Neural progenitor cell (in vitro differentiated cells): ENCODE results near the gene PAQR5. TPM values are rescaled to one million over a fixed set of nuclear protein-coding genes. Genes with fewer than 3 reads are reported as not detected.

Source experiments
- DNase-seq: peaks from one replicate; pipeline ENCODE4 v3.0.0-alpha.2; 2016; ENCODE audit warnings: low spot score
- H2AFZ ChIP-seq: fragments of 200-600 bp; sonication (generic); replicated peaks from 2 replicates; pipeline ENCODE4 v1.6.1; 2016; ENCODE audit warnings: antibody characterized with exemption
- H3F3A ChIP-seq: fragments of 200-600 bp; sonication (generic); 2 replicates; pipeline ENCODE4 v1.6.1; 2016; ENCODE audit warnings: antibody characterized with exemption, low read depth
- H3K27ac ChIP-seq: fragments of 200-600 bp; sonication (generic); 2 replicates; pipeline ENCODE4 v1.5.1; 2016; ENCODE audit warnings: mild to moderate bottlenecking
- H3K27me3 ChIP-seq: fragments of 200-600 bp; sonication (generic); 2 replicates; pipeline ENCODE4 v1.6.1; 2016; ENCODE audit warnings: mild to moderate bottlenecking, moderate library complexity
- H3K36me3 ChIP-seq: fragments of 200-600 bp; sonication (generic); 2 replicates; pipeline ENCODE4 v1.5.1; 2016
- H3K4me1 ChIP-seq: fragments of 200-600 bp; sonication (generic); 2 replicates; pipeline ENCODE4 v1.6.1; 2016; ENCODE audit warnings: mixed run types
- H3K4me2 ChIP-seq: fragments of 200-600 bp; sonication (generic); 2 replicates; pipeline ENCODE4 v1.6.1; 2016
- H3K4me3 ChIP-seq: fragments of 200-600 bp; sonication (generic); 2 replicates; pipeline ENCODE4 v1.5.1; 2016
- H3K79me2 ChIP-seq: fragments of 200-600 bp; sonication (generic); 2 replicates; pipeline ENCODE4 v1.6.1; 2016; ENCODE audit warnings: low read depth
- H3K9ac ChIP-seq: fragments of 200-600 bp; sonication (generic); 2 replicates; pipeline ENCODE4 v1.6.1; 2016
- H3K9me3 ChIP-seq: fragments of 200-600 bp; sonication (generic); 2 replicates; pipeline ENCODE4 v1.5.1; 2016; ENCODE audit warnings: low read depth
- H4K20me1 ChIP-seq: fragments of 200-600 bp; sonication (generic); 2 replicates; pipeline ENCODE4 v1.6.1; 2016; ENCODE audit warnings: low read depth
- H3K27ac Mint-ChIP-seq: 3 replicates; pipeline ENCODE4 v1.8.0; 2021; ENCODE audit warnings: mixed read lengths
- H3K27me3 Mint-ChIP-seq: 2 replicates; pipeline ENCODE4 v1.8.0; 2022; ENCODE audit warnings: low read depth, mild to moderate bottlenecking, inconsistent platforms, moderate library complexity, mixed read lengths; ENCODE audit not compliant: insufficient read depth
- H3K36me3 Mint-ChIP-seq: 3 replicates; pipeline ENCODE4 v1.8.0; 2021; ENCODE audit warnings: mixed read lengths
- H3K4me1 Mint-ChIP-seq: 3 replicates; pipeline ENCODE4 v1.8.0; 2021; ENCODE audit warnings: mixed read lengths
- H3K4me3 Mint-ChIP-seq: 3 replicates; pipeline ENCODE4 v1.8.0; 2021; ENCODE audit warnings: mild to moderate bottlenecking, moderate library complexity, mixed read lengths
- H3K9me3 Mint-ChIP-seq: 3 replicates; pipeline ENCODE4 v1.8.0; 2020; ENCODE audit warnings: mixed read lengths
- EZH2 ChIP-seq: fragments of 200-600 bp; sonication (generic); IDR thresholded peaks from 2 replicates; pipeline ENCODE4 v1.6.1; 2017; ENCODE audit warnings: antibody characterized with exemption, mild to moderate bottlenecking, moderate library complexity
- EZH2phosphoT487 ChIP-seq: fragments of 200-600 bp; sonication (generic); IDR thresholded peaks from 2 replicates; pipeline ENCODE4 v1.6.1; 2017; ENCODE audit warnings: antibody characterized with exemption
- total RNA-seq: library from RNA; depleted of rRNA; stranded (reverse); fragments of >200 nt; gene quantifications from 2 replicates; pipeline ENCODE4 v1.2.3, GENCODE V29; 2015; ENCODE audit warnings: low replicate concordance
- TF ChIP-seq, protein P1 (sequence below): fragments of 200-600 bp; sonication (generic); IDR thresholded peaks from 2 replicates; pipeline ENCODE4 v1.5.1; 2017; ENCODE audit warnings: antibody characterized with exemption, mild to moderate bottlenecking

The PAQR5 gene
- total RNA-seq, 1 donor from 2014 or later: 1.4 TPM

- no peaks in the 10 kb centered on the region for H3K9me3 ChIP-seq
- no peaks in the 10 kb centered on the region for H3K36me3 ChIP-seq
- H3K27ac ChIP-seq: no peak overlapping the region
- Mint-ChIP-seq H3K27ac (no peak overlapping the region), H3K4me3 (no peak overlapping the region), H3K36me3 (no peaks in the 10 kb centered on the region), H3K9me3 (peaks cover 3% of the 10 kb centered on the region), H3K27me3 (peaks cover 21% of the 10 kb centered on the region), H3K4me1 (peaks cover 4% of the 10 kb centered on the region)
- peaks cover 15% of the 10 kb centered on the region for H3K27me3 ChIP-seq
- H3K9ac ChIP-seq: no peak overlapping the region
- no peaks in the 10 kb centered on the region for H3K4me1 ChIP-seq
- H2AFZ ChIP-seq: no peak overlapping the region
- DNase-seq: no peak
- no peaks in the 10 kb centered on the region for H3F3A ChIP-seq
- H3K79me2 ChIP-seq: no peaks in the 10 kb centered on the region
- H3K4me3 ChIP-seq: no peak overlapping the region
- TF ChIP-seq EZH2phosphoT487 (no peak), EZH2 (no peak)
- TF ChIP-seq, protein P1, sequence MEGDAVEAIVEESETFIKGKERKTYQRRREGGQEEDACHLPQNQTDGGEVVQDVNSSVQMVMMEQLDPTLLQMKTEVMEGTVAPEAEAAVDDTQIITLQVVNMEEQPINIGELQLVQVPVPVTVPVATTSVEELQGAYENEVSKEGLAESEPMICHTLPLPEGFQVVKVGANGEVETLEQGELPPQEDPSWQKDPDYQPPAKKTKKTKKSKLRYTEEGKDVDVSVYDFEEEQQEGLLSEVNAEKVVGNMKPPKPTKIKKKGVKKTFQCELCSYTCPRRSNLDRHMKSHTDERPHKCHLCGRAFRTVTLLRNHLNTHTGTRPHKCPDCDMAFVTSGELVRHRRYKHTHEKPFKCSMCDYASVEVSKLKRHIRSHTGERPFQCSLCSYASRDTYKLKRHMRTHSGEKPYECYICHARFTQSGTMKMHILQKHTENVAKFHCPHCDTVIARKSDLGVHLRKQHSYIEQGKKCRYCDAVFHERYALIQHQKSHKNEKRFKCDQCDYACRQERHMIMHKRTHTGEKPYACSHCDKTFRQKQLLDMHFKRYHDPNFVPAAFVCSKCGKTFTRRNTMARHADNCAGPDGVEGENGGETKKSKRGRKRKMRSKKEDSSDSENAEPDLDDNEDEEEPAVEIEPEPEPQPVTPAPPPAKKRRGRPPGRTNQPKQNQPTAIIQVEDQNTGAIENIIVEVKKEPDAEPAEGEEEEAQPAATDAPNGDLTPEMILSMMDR: no peak
- H4K20me1 ChIP-seq: no peaks in the 10 kb centered on the region
- no peak overlapping the region for H3K4me2 ChIP-seq
Observed at GRCh38 chr15:69305204-69305931, 6.7 kb downstream of the PAQR5 start.

DNA sequence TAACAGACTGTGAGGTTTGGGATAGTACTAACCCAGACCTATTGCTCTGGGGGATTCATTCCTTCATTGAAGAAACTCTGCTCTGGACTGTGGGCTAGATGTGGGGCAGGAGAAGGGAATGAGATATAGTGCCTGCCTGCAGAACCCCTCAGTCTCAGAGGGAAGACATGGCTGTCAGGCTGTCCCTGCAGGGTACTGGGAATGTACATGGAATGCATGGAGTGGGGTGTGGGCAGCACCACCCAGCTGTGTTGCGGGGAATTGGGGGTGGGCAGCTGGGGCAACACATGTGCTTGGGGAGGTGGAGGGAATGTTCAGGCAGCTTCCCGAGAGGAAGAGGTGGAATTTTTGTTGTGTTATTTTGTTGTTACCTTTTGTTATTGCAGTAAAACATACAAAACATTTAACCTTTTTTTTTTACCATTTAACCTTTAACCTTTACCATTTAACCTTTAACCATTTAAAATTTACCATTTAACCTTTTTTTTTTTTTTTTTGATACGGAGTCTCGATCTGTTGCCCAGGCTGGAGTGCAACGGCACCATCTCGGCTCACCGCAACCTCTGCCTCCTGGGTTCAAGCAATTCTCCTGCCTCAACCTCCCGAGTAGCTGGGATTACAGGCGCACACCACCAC lies 7.3 kb downstream of the PAQR5 start:
- DNase-seq: no peak
- no peaks in the 10 kb centered on the region for H3K36me3 ChIP-seq
- no peaks in the 10 kb centered on the region for H3K9me3 ChIP-seq
- H3K4me3 Mint-ChIP-seq: no peak overlapping the region
- no peak overlapping the region for H3K27ac ChIP-seq
- peak overlapping the region; percentile 40 for H3K27ac Mint-ChIP-seq
- H3K27me3 ChIP-seq: peaks cover 11% of the 10 kb centered on the region
- H3K36me3 Mint-ChIP-seq: no peaks in the 10 kb centered on the region
- no peaks in the 10 kb centered on the region for H3K79me2 ChIP-seq
- H3F3A ChIP-seq: no peaks in the 10 kb centered on the region
- H4K20me1 ChIP-seq: no peaks in the 10 kb centered on the region
- no peak overlapping the region for H2AFZ ChIP-seq
- TF ChIP-seq, protein P1: no peak
- TF ChIP-seq EZH2phosphoT487: no peak
- TF ChIP-seq EZH2: no peak
- H3K4me3 ChIP-seq: no peak overlapping the region
- no peaks in the 10 kb centered on the region for H3K4me1 ChIP-seq
- no peak overlapping the region for H3K9ac ChIP-seq
- H3K4me2 ChIP-seq: no peak overlapping the region
- H3K27me3 Mint-ChIP-seq: peaks cover 18% of the 10 kb centered on the region
- H3K9me3 Mint-ChIP-seq: peaks cover 3% of the 10 kb centered on the region
- H3K4me1 Mint-ChIP-seq: peaks cover 4% of the 10 kb centered on the region

DNA sequence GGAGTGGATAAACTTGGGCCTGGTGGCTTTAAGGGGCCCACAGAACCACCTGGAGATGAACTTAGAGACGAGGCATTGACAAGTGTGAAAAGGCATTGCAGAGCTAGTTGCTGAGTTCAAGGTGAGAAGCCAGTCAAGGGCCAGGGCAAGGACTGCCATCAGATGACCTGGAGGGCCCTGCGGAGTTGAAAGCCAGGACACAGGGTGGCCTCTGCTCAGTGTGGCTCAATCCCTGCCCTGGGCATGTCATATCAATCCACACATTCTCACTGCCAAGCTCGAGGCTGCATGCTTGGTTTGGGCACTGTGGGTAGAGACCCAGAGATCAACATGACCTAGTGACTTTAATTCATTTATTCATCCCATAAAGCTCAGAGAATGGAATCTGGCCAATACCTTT lies 9.2 kb downstream of the PAQR5 start:
- H3K9me3 Mint-ChIP-seq: peaks cover 3% of the 10 kb centered on the region
- Histone ChIP-seq H3K9ac (no peak overlapping the region), H3K4me3 (no peak overlapping the region), H3K4me2 (no peak overlapping the region), H3K79me2 (no peaks in the 10 kb centered on the region), H3K27me3 (no peaks in the 10 kb centered on the region), H4K20me1 (no peaks in the 10 kb centered on the region), H2AFZ (no peak overlapping the region), H3K36me3 (no peaks in the 10 kb centered on the region), H3K4me1 (peaks cover 4% of the 10 kb centered on the region), H3K27ac (no peak overlapping the region), H3K9me3 (no peaks in the 10 kb centered on the region), H3F3A (no peaks in the 10 kb centered on the region)
- H3K27ac Mint-ChIP-seq: no peak overlapping the region
- TF ChIP-seq EZH2 (no peak), EZH2phosphoT487 (no peak)
- TF ChIP-seq, protein P1: no peak
- no peak for DNase-seq
- peaks cover 7% of the 10 kb centered on the region for H3K27me3 Mint-ChIP-seq
- H3K36me3 Mint-ChIP-seq: no peaks in the 10 kb centered on the region
- no peak overlapping the region for H3K4me3 Mint-ChIP-seq
- H3K4me1 Mint-ChIP-seq: peaks cover 12% of the 10 kb centered on the region
